GM23338 (cell line): ENCODE data around the gene RNF217. TPM values are rescaled to one million over a fixed set of nuclear protein-coding genes. Genes with fewer than 3 reads are reported as not detected.

Experiments
- ATAC-seq: fragments of 200-7000 bp; cut with Tn5 transposase; 3 replicates; pipeline ENCODE4 v1.9.1; 2020
- DNase-seq: peaks from one replicate; pipeline ENCODE4 v3.0.0-alpha.2; 2015; ENCODE audit warnings: low spot score
- H2AFZ ChIP-seq: fragments of 200-600 bp; sonication (generic); 2 replicates; pipeline ENCODE4 v1.8.0; 2016; ENCODE audit warnings: antibody characterized with exemption, mild to moderate bottlenecking, moderate library complexity
- H3F3A ChIP-seq: fragments of 200-600 bp; sonication (generic); replicated peaks from 2 replicates; pipeline ENCODE4 v1.8.0; 2017; ENCODE audit warnings: antibody characterized with exemption, mixed run types, low read depth
- H3K27ac ChIP-seq: fragments of 200-600 bp; sonication (generic); 2 replicates; pipeline ENCODE4 v1.6.1; 2016; ENCODE audit warnings: low read depth
- H3K27me3 ChIP-seq: fragments of 200-600 bp; sonication (generic); 2 replicates; pipeline ENCODE4 v1.8.0; 2016; ENCODE audit warnings: mild to moderate bottlenecking, mixed run types, moderate library complexity; ENCODE audit not compliant: insufficient read depth
- H3K36me3 ChIP-seq: fragments of 200-600 bp; sonication (generic); 2 replicates; pipeline ENCODE4 v1.8.0; 2016; ENCODE audit warnings: mild to moderate bottlenecking; ENCODE audit not compliant: insufficient read depth
- H3K4me1 ChIP-seq: fragments of 200-600 bp; sonication (generic); 2 replicates; pipeline ENCODE4 v1.8.0; 2016; ENCODE audit warnings: mild to moderate bottlenecking, moderate library complexity; ENCODE audit not compliant: insufficient read depth
- H3K4me2 ChIP-seq: fragments of 200-600 bp; sonication (generic); 2 replicates; pipeline ENCODE4 v1.7.1; 2017; ENCODE audit warnings: mixed run types
- H3K4me3 ChIP-seq: fragments of 200-600 bp; sonication (generic); 2 replicates; pipeline ENCODE4 v1.6.1; 2016; ENCODE audit warnings: mixed run types
- H3K79me2 ChIP-seq: fragments of 200-600 bp; sonication (generic); replicated peaks from 2 replicates; pipeline ENCODE4 v1.8.0; 2017; ENCODE audit warnings: mild to moderate bottlenecking; ENCODE audit not compliant: insufficient read depth
- H3K9me2 ChIP-seq: fragments of 200-600 bp; sonication (generic); 2 replicates; pipeline ENCODE4 v1.8.0; 2017; ENCODE audit not compliant: insufficient read depth
- H4K20me1 ChIP-seq: fragments of 200-600 bp; sonication (generic); replicated peaks from 2 replicates; pipeline ENCODE4 v1.8.0; 2017; ENCODE audit warnings: mild to moderate bottlenecking; ENCODE audit not compliant: insufficient read depth
- H3K27ac Mint-ChIP-seq: 2 replicates; pipeline ENCODE4 v1.8.0; 2020; ENCODE audit warnings: inconsistent platforms, mild to moderate bottlenecking, moderate library complexity, mixed read lengths
- H3K27me3 Mint-ChIP-seq: 3 replicates; pipeline ENCODE4 v1.8.0; 2022; ENCODE audit warnings: low read depth, mild to moderate bottlenecking, moderate library complexity, mixed read lengths, inconsistent platforms; ENCODE audit not compliant: insufficient read depth, poor library complexity
- H3K36me3 Mint-ChIP-seq: 3 replicates; pipeline ENCODE4 v1.8.0; 2021; ENCODE audit warnings: low read depth, mild to moderate bottlenecking, inconsistent platforms, moderate library complexity, mixed read lengths
- H3K4me1 Mint-ChIP-seq: 3 replicates; pipeline ENCODE4 v1.8.0; 2020; ENCODE audit warnings: mild to moderate bottlenecking, inconsistent platforms, mixed read lengths
- H3K4me3 Mint-ChIP-seq: 3 replicates; pipeline ENCODE4 v1.8.0; 2021; ENCODE audit warnings: moderate library complexity, mild to moderate bottlenecking, inconsistent platforms, mixed read lengths
- H3K9me3 Mint-ChIP-seq: 3 replicates; pipeline ENCODE4 v1.8.0; 2020; ENCODE audit warnings: moderate library complexity, mild to moderate bottlenecking, inconsistent platforms, mixed read lengths
- CREB1 ChIP-seq: fragments of 250-450 bp; sonication (Bioruptor Pico); IDR thresholded peaks from 2 replicates; pipeline ENCODE4 v1.5.0; 2020; ENCODE audit warnings: low read depth, mild to moderate bottlenecking, moderate library complexity
- EZH2phosphoT487 ChIP-seq: fragments of 200-600 bp; sonication (generic); IDR thresholded peaks from one replicate; pipeline ENCODE4 v1.8.1; 2018; ENCODE audit warnings: antibody characterized with exemption; ENCODE audit not compliant: unreplicated experiment
- JUNB ChIP-seq: IDR thresholded peaks from one replicate; pipeline ENCODE4 v1.6.1; 2016; ENCODE audit warnings: antibody characterized with exemption; ENCODE audit not compliant: unreplicated experiment
- NANOG ChIP-seq: IDR thresholded peaks from 2 replicates; pipeline ENCODE4 v1.6.1; 2016; ENCODE audit warnings: antibody characterized with exemption, borderline replicate concordance
- POLR2AphosphoS5 ChIP-seq: IDR thresholded peaks from 2 replicates; pipeline ENCODE4 v1.6.1; 2016; ENCODE audit warnings: antibody characterized with exemption, low read depth
- STAT1 ChIP-seq: IDR thresholded peaks from one replicate; pipeline ENCODE4 v1.6.1; 2016; ENCODE audit warnings: antibody characterized with exemption; ENCODE audit not compliant: unreplicated experiment
- ZNF331 ChIP-seq: fragments of 250-450 bp; sonication (Bioruptor Pico); IDR thresholded peaks from 2 replicates; pipeline ENCODE4 v1.5.0; 2020; ENCODE audit warnings: low read depth, mild to moderate bottlenecking, moderate library complexity
- polyA plus RNA-seq: library from polyadenylated mRNA; unstranded; fragments of >200 nt; fragmentation: Nextera tagmentation; extraction: Ambion mirVana; gene quantifications from 2 replicates; pipeline ENCODE4 v1.2.1, GENCODE V29; 2016
- total RNA-seq: library from RNA; depleted of rRNA; stranded (reverse); fragments of >200 nt; shearing (Covaris generic); gene quantifications from 2 replicates; pipeline ENCODE4 v1.2.3, GENCODE V29; 2014
- TF ChIP-seq, protein P1 (sequence below), 2 experiments: fragments of 200-600 bp in 1 of 2; sonication (generic) in 1 of 2; conservative IDR thresholded peaks; 2 replicates each; pipeline versions ENCODE4 v1.5.1 to v1.6.1; 2016 to 2017; ENCODE audit warnings: antibody characterized with exemption in 2 of 2, low read depth in 2 of 2, mild to moderate bottlenecking in 2 of 2, moderate library complexity in 1 of 2
- TF ChIP-seq, protein P2 (sequence below): fragments of 250-450 bp; sonication (Bioruptor Pico); IDR thresholded peaks from 2 replicates; pipeline ENCODE4 v1.5.0; 2020; ENCODE audit warnings: mild to moderate bottlenecking, moderate library complexity

The RNF217 gene
- total and polyA plus RNA-seq, 2 experiments from 2014 or later = 1.7 to 6.2 TPM

DNA sequence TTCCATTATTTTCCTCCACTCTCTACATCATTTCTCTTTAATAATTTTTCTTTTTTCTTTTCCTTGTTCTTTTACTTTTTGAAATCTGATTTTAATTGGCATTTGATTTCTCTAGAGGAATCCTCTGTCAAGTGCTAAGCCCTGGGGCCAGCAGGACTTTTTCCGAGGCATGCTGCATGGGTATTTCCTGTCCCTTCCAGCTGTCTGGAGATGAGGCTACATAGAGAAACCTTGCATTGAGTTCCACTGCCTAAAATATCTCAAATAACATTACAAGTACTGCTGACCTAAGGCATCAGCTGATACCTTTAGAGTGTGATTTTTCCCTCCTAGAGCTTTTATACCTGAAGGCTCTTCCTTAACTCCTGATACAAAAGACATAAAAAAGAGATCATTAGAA lies 6.2 kb downstream of the RNF217 start:
- no peaks in the 10 kb centered on the region for H3K36me3 Mint-ChIP-seq
- peaks cover 2% of the 10 kb centered on the region for H3K27me3 Mint-ChIP-seq
- peaks cover 12% of the 10 kb centered on the region for H3K27me3 ChIP-seq
- no peak overlapping the region for H3K4me3 ChIP-seq
- peaks cover 22% of the 10 kb centered on the region; the same call in 1 of the 2 replicates for H3K79me2 ChIP-seq
- no peak overlapping the region for H3K27ac ChIP-seq
- H3K36me3 ChIP-seq = no peaks in the 10 kb centered on the region
- peaks cover 11% of the 10 kb centered on the region for H3K4me1 ChIP-seq
- ATAC-seq = no peak
- H2AFZ ChIP-seq = no peak overlapping the region
- no peaks in the 10 kb centered on the region for H3K9me2 ChIP-seq
- H3K4me1 Mint-ChIP-seq = peaks cover 16% of the 10 kb centered on the region
- no peak overlapping the region for H3K27ac Mint-ChIP-seq
- H4K20me1 ChIP-seq = 0 out of 2 replicates have a peak, but pooled peaks cover 3% of the 10 kb centered on the region
- no peak overlapping the region for H3K4me2 ChIP-seq
- H3K9me3 Mint-ChIP-seq = no peaks in the 10 kb centered on the region
- H3F3A ChIP-seq = no peaks in the 10 kb centered on the region
- TF ChIP-seq, protein P1, sequence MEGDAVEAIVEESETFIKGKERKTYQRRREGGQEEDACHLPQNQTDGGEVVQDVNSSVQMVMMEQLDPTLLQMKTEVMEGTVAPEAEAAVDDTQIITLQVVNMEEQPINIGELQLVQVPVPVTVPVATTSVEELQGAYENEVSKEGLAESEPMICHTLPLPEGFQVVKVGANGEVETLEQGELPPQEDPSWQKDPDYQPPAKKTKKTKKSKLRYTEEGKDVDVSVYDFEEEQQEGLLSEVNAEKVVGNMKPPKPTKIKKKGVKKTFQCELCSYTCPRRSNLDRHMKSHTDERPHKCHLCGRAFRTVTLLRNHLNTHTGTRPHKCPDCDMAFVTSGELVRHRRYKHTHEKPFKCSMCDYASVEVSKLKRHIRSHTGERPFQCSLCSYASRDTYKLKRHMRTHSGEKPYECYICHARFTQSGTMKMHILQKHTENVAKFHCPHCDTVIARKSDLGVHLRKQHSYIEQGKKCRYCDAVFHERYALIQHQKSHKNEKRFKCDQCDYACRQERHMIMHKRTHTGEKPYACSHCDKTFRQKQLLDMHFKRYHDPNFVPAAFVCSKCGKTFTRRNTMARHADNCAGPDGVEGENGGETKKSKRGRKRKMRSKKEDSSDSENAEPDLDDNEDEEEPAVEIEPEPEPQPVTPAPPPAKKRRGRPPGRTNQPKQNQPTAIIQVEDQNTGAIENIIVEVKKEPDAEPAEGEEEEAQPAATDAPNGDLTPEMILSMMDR (conservative IDR thresholded peaks at IDR 0.05; ENCODE audit: low read depth in 2 of 2) = no peak
- TF ChIP-seq CREB1 (CRISPR knock-in tag) = no peak
- TF ChIP-seq ZNF331 (CRISPR knock-in tag) = no peak
- no peak for TF ChIP-seq JUNB
- TF ChIP-seq, protein P2, sequence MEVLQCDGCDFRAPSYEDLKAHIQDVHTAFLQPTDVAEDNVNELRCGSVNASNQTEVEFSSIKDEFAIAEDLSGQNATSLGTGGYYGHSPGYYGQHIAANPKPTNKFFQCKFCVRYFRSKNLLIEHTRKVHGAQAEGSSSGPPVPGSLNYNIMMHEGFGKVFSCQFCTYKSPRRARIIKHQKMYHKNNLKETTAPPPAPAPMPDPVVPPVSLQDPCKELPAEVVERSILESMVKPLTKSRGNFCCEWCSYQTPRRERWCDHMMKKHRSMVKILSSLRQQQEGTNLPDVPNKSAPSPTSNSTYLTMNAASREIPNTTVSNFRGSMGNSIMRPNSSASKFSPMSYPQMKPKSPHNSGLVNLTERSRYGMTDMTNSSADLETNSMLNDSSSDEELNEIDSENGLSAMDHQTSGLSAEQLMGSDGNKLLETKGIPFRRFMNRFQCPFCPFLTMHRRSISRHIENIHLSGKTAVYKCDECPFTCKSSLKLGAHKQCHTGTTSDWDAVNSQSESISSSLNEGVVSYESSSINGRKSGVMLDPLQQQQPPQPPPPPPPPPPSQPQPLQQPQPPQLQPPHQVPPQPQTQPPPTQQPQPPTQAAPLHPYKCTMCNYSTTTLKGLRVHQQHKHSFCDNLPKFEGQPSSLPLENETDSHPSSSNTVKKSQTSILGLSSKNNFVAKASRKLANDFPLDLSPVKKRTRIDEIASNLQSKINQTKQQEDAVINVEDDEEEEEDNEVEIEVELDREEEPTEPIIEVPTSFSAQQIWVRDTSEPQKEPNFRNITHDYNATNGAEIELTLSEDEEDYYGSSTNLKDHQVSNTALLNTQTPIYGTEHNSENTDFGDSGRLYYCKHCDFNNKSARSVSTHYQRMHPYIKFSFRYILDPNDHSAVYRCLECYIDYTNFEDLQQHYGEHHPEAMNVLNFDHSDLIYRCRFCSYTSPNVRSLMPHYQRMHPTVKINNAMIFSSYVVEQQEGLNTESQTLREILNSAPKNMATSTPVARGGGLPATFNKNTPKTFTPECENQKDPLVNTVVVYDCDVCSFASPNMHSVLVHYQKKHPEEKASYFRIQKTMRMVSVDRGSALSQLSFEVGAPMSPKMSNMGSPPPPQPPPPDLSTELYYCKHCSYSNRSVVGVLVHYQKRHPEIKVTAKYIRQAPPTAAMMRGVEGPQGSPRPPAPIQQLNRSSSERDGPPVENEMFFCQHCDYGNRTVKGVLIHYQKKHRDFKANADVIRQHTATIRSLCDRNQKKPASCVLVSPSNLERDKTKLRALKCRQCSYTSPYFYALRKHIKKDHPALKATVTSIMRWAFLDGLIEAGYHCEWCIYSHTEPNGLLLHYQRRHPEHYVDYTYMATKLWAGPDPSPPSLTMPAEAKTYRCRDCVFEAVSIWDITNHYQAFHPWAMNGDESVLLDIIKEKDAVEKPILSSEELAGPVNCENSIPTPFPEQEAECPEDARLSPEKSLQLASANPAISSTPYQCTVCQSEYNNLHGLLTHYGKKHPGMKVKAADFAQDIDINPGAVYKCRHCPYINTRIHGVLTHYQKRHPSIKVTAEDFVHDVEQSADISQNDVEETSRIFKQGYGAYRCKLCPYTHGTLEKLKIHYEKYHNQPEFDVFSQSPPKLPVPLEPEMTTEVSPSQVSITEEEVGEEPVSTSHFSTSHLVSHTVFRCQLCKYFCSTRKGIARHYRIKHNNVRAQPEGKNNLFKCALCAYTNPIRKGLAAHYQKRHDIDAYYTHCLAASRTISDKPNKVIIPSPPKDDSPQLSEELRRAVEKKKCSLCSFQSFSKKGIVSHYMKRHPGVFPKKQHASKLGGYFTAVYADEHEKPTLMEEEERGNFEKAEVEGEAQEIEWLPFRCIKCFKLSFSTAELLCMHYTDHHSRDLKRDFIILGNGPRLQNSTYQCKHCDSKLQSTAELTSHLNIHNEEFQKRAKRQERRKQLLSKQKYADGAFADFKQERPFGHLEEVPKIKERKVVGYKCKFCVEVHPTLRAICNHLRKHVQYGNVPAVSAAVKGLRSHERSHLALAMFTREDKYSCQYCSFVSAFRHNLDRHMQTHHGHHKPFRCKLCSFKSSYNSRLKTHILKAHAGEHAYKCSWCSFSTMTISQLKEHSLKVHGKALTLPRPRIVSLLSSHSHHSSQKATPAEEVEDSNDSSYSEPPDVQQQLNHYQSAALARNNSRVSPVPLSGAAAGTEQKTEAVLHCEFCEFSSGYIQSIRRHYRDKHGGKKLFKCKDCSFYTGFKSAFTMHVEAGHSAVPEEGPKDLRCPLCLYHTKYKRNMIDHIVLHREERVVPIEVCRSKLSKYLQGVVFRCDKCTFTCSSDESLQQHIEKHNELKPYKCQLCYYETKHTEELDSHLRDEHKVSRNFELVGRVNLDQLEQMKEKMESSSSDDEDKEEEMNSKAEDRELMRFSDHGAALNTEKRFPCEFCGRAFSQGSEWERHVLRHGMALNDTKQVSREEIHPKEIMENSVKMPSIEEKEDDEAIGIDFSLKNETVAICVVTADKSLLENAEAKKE (CRISPR knock-in tag) = no peak
- TF ChIP-seq NANOG = no peak
- no peak for TF ChIP-seq STAT1
- no peak for TF ChIP-seq POLR2AphosphoS5
- TF ChIP-seq EZH2phosphoT487 = no peak
- H3K4me3 Mint-ChIP-seq = no peak overlapping the region
- DNase-seq = peak; percentile 17
